Ovary (tissue), 9 donors: Measurements from ENCODE around the gene NDEL1. TPM values are rescaled to one million over a fixed set of nuclear protein-coding genes. Genes with fewer than 3 reads are reported as not detected.
"Not testable (repeated sequence)": the region's sequence is repeated elsewhere in the genome, so short reads cannot be mapped to it uniquely, and the experiment has no call there.

Experiments used
- DNase-seq, 5 donors: peaks; one replicate each; pipeline ENCODE4 v3.0.0-alpha.2; 2019 to 2020
- H3K27ac ChIP-seq, 2 donors: fragments of 200-600 bp; one replicate each; pipeline versions ENCODE4 v1.5.1 to v1.8.0; 2019 to 2022
- H3K27me3 ChIP-seq: fragments of 200-600 bp; one replicate; pipeline ENCODE4 v1.8.0; 2022
- H3K36me3 ChIP-seq: fragments of 200-600 bp; sonication (generic); one replicate; pipeline ENCODE4 v1.5.1; 2019
- H3K4me1 ChIP-seq: one replicate; pipeline ENCODE4 v1.8.1; 2013; ENCODE audit warnings: mild to moderate bottlenecking, moderate library complexity; ENCODE audit not compliant: insufficient read depth
- H3K4me3 ChIP-seq: fragments of 200-600 bp; sonication (generic); one replicate; pipeline ENCODE4 v1.5.1; 2017
- H3K9me3 ChIP-seq, 2 donors: fragments of 200-600 bp in 1 of 2; sonication (generic) in 1 of 2; one replicate each; pipeline versions ENCODE4 v1.5.1 to v1.8.1; 2013 to 2019; ENCODE audit warnings: mild to moderate bottlenecking in 1 of 2, moderate library complexity in 1 of 2
- EP300 ChIP-seq: sonication (generic); formaldehyde crosslinking; IDR thresholded peaks from one replicate; pipeline ENCODE4 v1.6.1; 2017; ENCODE audit warnings: antibody characterized with exemption
- POLR2A ChIP-seq: fragments of 450-650 bp; IDR thresholded peaks from one replicate; pipeline ENCODE4 v1.6.1; 2017; ENCODE audit warnings: antibody characterized with exemption, mild to moderate bottlenecking, moderate library complexity
- WGBS, 3 donors: extraction: QIAGEN DNeasy Blood & Tissue Kit in 1 of 3; methylation state at CpG; one replicate each; pipeline versions ENCODE4 v1.1.5 to v1.1.7; 2013 to 2017; 5-methylcytosine and 5-hydroxymethylcytosine counted together
- intact Hi-C, 4 donors: fragments of 100-400 bp; cut with DNase I; formaldehyde crosslinking; loops; one replicate each; pipeline versions ENCODE4 v1.11.0 to v1.15.1; 2022 to 2023
- polyA plus RNA-seq, 2 donors: library from polyadenylated mRNA; stranded (reverse); fragments of 200-250 nt in 1 of 2; fragments of 350-450 nt in 1 of 2; fragmentation: Illumina TruSeq in 1 of 2; extraction: RNeasy Lipid Tissue Mini Kit (QIAGEN cat#74804) in 1 of 2; gene quantifications; one replicate each; pipeline ENCODE4 v1.2.3, GENCODE V29; 2013 to 2014
- total RNA-seq, 7 donors: library from RNA; depleted of rRNA in 2 of 7; stranded (reverse); fragments of >200 nt in 2 of 7; fragmentation: NEBNext Ultra II Directional in 3 of 7; extraction: Animal tissue kit (Norgen Biotek cat#: 25700) in 3 of 7; gene quantifications; one replicate each; pipeline versions ENCODE4 v1.1.0 to v1.2.4, GENCODE V29; 2016 to 2023
- TF ChIP-seq, protein P1 (sequence below), 3 donors: fragments of 450-650 bp in 2 of 3; fragments of 200-600 bp in 1 of 3; IDR thresholded peaks; one replicate each; pipeline versions ENCODE4 v1.5.1 to v1.8.0; 2016 to 2022; ENCODE audit warnings: antibody characterized with exemption in 3 of 3, mild to moderate bottlenecking in 1 of 3
- donor health status: DM: no; HTN: no; CAD: no; lungs with moderate emphysema.
- donor health status: DM: no; HTN: no; CAD: no.
- donor health status: Bipolar disorder and iron deficiency.
- donor health status: DM: yes; HTN: yes; CAD: no.
- donor health status: DM: no; HTN: no; CAD: no.
- donor health status: DM: yes; HTN: yes; CAD: no.

NDEL1 gene
- total and polyA plus RNA-seq, 9 donors: 36.7 to 86.5 (median 63.2) TPM

GRCh38 chr17:8391711-8392110 is 44.0 kb upstream of the NDEL1 start:
- DNase-seq: no peak
- Histone ChIP-seq H3K27ac (no peak overlapping the region), H3K9me3 (no peaks in the 10 kb centered on the region)

DNA sequence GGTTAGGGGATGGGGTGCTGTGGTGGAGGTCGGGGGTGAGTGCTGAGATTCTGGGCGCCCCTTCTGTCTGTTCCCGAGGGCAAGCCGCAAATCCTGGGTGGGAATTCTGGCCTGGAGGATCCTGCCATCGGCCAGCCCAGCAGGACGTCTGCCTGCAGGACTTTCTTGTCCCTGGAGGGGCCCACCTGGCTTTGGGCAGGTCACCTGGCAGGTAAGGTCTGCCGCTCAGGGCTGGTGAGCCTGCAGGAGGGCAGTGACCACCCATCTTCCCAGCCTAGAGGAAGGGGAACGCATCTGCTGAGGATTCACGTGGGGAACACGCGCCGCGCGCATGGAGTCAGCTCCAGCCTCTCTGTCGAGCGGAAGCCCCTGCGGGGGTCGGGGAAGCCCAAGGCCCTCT is 43.4 kb upstream of the NDEL1 start:
- intact Hi-C loops: no loop called here
- H3K4me1 ChIP-seq: no peaks in the 10 kb centered on the region
- no peak overlapping the region for H3K4me3 ChIP-seq
- H3K27ac ChIP-seq: no peak overlapping the region
- WGBS, 3 donors: 35 to 60% (median 53%) methylated on average over 7 to 18 of the region's 18 CpGs
- no peak for DNase-seq
- H3K36me3 ChIP-seq: no peaks in the 10 kb centered on the region
- TF ChIP-seq POLR2A (no peak), EP300 (no peak)
- TF ChIP-seq, protein P1, sequence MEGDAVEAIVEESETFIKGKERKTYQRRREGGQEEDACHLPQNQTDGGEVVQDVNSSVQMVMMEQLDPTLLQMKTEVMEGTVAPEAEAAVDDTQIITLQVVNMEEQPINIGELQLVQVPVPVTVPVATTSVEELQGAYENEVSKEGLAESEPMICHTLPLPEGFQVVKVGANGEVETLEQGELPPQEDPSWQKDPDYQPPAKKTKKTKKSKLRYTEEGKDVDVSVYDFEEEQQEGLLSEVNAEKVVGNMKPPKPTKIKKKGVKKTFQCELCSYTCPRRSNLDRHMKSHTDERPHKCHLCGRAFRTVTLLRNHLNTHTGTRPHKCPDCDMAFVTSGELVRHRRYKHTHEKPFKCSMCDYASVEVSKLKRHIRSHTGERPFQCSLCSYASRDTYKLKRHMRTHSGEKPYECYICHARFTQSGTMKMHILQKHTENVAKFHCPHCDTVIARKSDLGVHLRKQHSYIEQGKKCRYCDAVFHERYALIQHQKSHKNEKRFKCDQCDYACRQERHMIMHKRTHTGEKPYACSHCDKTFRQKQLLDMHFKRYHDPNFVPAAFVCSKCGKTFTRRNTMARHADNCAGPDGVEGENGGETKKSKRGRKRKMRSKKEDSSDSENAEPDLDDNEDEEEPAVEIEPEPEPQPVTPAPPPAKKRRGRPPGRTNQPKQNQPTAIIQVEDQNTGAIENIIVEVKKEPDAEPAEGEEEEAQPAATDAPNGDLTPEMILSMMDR (IDR thresholded peaks at IDR 0.05): no peak
- no peaks in the 10 kb centered on the region for H3K27me3 ChIP-seq
- no peaks in the 10 kb centered on the region for H3K9me3 ChIP-seq

More at GRCh38 chr17:8391711-8392110, 44.0 kb upstream of the NDEL1 start:
- Histone ChIP-seq H3K36me3 (no peaks in the 10 kb centered on the region), H3K27me3 (no peaks in the 10 kb centered on the region), H3K4me3 (no peak overlapping the region), H3K4me1 (no peaks in the 10 kb centered on the region)
- 13 to 25% (median 15%) methylated on average over 9 of the region's 9 CpGs for WGBS, 3 donors
- TF ChIP-seq, protein P1 (IDR thresholded peaks at IDR 0.05): no peak
- intact Hi-C loops: no loop called here

DNA sequence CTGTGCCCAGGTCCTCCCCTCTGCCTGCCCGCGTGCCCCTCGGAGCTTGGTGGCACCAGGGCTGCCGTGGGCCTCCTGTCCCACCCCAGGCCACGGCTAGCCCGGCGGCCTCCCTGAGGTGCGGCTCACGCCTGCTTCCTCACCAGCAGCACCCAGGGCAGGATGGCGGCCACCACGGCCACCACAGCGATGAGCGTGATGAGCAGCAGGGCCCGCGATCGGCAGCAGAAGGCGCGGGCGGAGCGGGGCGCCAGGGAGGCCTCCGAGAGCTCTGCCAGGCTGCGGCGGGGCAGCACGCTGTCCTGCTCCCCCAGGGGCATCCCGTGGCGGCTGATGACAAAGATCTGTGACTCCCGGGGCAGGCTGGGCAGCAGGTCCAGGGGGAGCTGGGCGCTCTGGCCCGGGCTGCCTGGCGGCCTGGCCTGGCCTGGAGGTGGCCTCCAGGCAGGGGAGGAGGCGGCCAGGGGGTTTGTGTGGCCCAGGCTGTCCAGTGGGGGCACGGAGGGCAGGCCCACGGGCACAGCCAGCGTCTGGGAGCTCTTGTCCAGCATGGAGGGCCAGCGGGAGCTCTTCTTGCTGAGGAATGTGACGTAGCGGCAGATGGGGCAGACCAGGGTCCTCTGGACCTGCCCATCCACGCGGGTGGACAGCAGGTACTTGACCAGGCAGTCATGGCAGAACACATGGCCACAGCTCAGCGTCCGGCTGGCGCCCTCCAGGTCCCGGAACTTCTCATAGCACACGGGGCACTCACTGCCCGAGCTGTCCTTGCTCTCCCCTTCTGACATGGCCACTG is 42.8 kb upstream of the NDEL1 start:
- Histone ChIP-seq H3K4me3 (no peak overlapping the region), H3K4me1 (no peaks in the 10 kb centered on the region), H3K36me3 (no peaks in the 10 kb centered on the region), H3K27me3 (no peaks in the 10 kb centered on the region), H3K9me3 (no peaks in the 10 kb centered on the region), H3K27ac (no peak overlapping the region)
- intact Hi-C loops: no loop called here
- 77 to 81% (median 81%) methylated on average over 40 to 46 of the region's 46 CpGs for whole genome bisulfite sequencing, 3 donors
- DNase-seq: no peak
- TF ChIP-seq, protein P1 (IDR thresholded peaks at IDR 0.05): no peak
- TF ChIP-seq EP300: no peak
- no peak for TF ChIP-seq POLR2A

DNA sequence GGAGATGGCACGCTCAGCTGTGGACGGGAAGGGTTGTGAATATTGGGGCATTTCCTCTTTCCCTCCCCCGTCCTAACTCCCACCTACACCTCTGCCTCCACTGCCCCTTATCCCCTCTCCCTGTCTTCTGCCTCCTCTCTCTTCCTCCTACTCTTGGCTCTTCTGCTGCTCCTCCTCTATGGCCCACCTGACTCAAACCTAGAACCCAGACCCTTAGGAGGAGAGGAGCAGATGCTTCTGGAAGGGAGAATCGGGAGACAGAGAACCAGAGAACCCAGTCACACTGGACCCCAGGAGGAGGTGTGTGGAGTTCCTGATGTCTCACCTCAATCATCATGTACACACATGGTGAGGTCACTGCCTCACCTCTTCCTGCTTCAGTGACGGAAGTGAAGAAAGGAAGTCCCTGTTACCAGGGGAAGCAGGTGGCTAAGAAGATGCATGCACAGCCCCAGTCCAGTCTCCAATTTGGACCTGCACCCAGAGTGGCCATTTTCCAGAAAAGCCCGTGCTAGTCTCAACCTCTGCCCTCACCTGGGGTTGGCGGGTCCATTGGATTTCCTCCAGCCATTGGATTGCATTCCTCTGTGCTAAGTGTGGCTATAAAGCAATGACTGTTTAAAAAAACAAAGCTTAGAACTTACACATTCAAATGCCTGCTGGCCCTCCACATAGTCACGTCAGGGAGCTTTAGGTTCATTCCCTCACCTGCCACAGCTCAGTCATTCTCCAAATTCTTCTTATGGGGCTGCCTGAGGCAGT is 42.0 kb upstream of the NDEL1 start:
- no peak for TF ChIP-seq POLR2A
- TF ChIP-seq, protein P1 (IDR thresholded peaks at IDR 0.05): no peak
- TF ChIP-seq EP300: no peak
- no peak overlapping the region for H3K4me3 ChIP-seq
- H3K27me3 ChIP-seq: no peaks in the 10 kb centered on the region
- no peaks in the 10 kb centered on the region for H3K36me3 ChIP-seq
- no peak overlapping the region for H3K27ac ChIP-seq
- no peaks in the 10 kb centered on the region for H3K9me3 ChIP-seq
- intact Hi-C loops: no loop called here
- DNase-seq: no peak
- H3K4me1 ChIP-seq: no peaks in the 10 kb centered on the region
- WGBS, 3 donors: 53 to 55% (median 54%) methylated on average over 8 of the region's 8 CpGs

DNA sequence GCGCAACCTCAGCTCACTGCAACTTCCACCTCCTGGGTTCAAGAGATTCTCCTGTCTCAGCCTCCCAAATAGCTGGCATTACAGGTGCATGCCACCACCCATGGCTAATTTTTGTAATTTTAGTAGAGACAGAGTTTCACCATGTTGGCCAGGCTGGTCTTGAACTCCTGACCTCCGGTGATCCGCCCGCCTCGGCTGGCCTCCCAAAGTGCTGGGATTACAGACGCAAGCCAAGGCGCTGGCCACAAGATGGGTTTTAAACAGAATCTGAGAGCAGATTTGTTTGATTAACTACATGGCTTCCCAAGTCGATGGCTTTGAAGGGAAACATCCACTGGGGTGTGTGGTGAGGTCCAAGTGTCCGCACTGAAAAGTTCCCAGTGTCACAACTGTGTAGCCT is 41.2 kb upstream of the NDEL1 start:
- H3K36me3 ChIP-seq, H3K27ac ChIP-seq, intact Hi-C loops, H3K4me1 ChIP-seq, H3K27me3 ChIP-seq, DNase-seq, H3K4me3 ChIP-seq, H3K9me3 ChIP-seq: not testable (repeated sequence)
- 72 to 78% (median 77%) methylated on average over 9 of the region's 9 CpGs for WGBS, 3 donors
